Keratinocyte (primary cell): ENCODE measurements around the gene TRAPPC10. TPM values are rescaled to one million over a fixed set of nuclear protein-coding genes. Genes with fewer than 3 reads are reported as not detected.
A peak's percentile ranks its signal among the peaks of the same experiment; 100 is the strongest.

Experiments
- DNase-seq: peaks from one replicate; pipeline ENCODE4 v3.0.0-alpha.2; 2011; ENCODE audit warnings: low read depth, missing footprints, low spot score
- FAIRE-seq: peaks from 2 replicates; lab custom pipeline; 2011; peaks lifted over from hg19 to GRCh38; lab: Jason Lieb, UNC
- H2AFZ ChIP-seq: 2 replicates; pipeline ENCODE4 v1.6.0; 2012; ENCODE audit warnings: low read length, control low read depth, inconsistent platforms; ENCODE audit not compliant: control insufficient read depth
- H3K27ac ChIP-seq: 2 replicates; pipeline ENCODE4 v1.5.1; 2011; ENCODE audit warnings: low read length; ENCODE audit not compliant: control insufficient read depth, insufficient read depth
- H3K27me3 ChIP-seq: 3 replicates; pipeline ENCODE4 v1.6.0; 2011; ENCODE audit warnings: low read length; ENCODE audit not compliant: control insufficient read depth, insufficient read depth; ENCODE audit errors: extremely low read depth
- H3K36me3 ChIP-seq, 2 experiments: 2 replicates in 1 of 2; 3 replicates in 1 of 2; pipeline ENCODE4 v1.5.1; 2011; ENCODE audit warnings: low read length in 2 of 2, mild to moderate bottlenecking in 1 of 2; ENCODE audit not compliant: control insufficient read depth in 2 of 2, insufficient read depth in 2 of 2; ENCODE audit errors: extremely low read depth in 1 of 2
- H3K4me1 ChIP-seq: 3 replicates; pipeline ENCODE4 v1.5.1; 2011; ENCODE audit warnings: low read length; ENCODE audit not compliant: control insufficient read depth, insufficient read depth; ENCODE audit errors: extremely low read depth
- H3K4me2 ChIP-seq: 3 replicates; pipeline ENCODE4 v1.6.0; 2011; ENCODE audit warnings: low read depth, low read length; ENCODE audit not compliant: control insufficient read depth, insufficient read depth; ENCODE audit errors: extremely low read depth
- H3K4me3 ChIP-seq, 3 experiments: fragments of 200-600 bp in 1 of 3; sonication (generic) in 1 of 3; 2 replicates in 2 of 3; 3 replicates in 1 of 3; pipeline ENCODE4 v1.5.1; 2011 to 2016; ENCODE audit warnings: low read length in 3 of 3, mild to moderate bottlenecking in 3 of 3, control low read depth in 2 of 3, inconsistent platforms in 1 of 3, low read depth in 1 of 3, mixed read lengths in 1 of 3, mixed run types in 1 of 3, moderate library complexity in 1 of 3; ENCODE audit not compliant: control insufficient read depth in 2 of 3, insufficient read depth in 2 of 3; ENCODE audit errors: extremely low read depth in 1 of 3
- H3K79me2 ChIP-seq: 2 replicates; pipeline ENCODE4 v1.6.0; 2012; ENCODE audit warnings: low read length; ENCODE audit not compliant: control insufficient read depth, insufficient read depth
- H3K9ac ChIP-seq: 3 replicates; pipeline ENCODE4 v1.6.0; 2011; ENCODE audit warnings: low read length; ENCODE audit not compliant: control insufficient read depth, insufficient read depth; ENCODE audit errors: extremely low read depth
- H3K9me1 ChIP-seq: 3 replicates; pipeline ENCODE4 v1.6.0; 2011; ENCODE audit warnings: low read length; ENCODE audit not compliant: control insufficient read depth, insufficient read depth; ENCODE audit errors: extremely low read depth
- H3K9me3 ChIP-seq: 2 replicates; pipeline ENCODE4 v1.5.1; 2012; ENCODE audit warnings: low read depth, low read length; ENCODE audit not compliant: control insufficient read depth
- H4K20me1 ChIP-seq: 3 replicates; pipeline ENCODE4 v1.6.0; 2011; ENCODE audit warnings: low read length; ENCODE audit not compliant: control insufficient read depth, insufficient read depth; ENCODE audit errors: extremely low read depth
- EZH2 ChIP-seq: IDR thresholded peaks from one replicate; pipeline ENCODE4 v1.6.1; 2012; ENCODE audit warnings: inconsistent platforms, mild to moderate bottlenecking, low read length, moderate library complexity
- dilution Hi-C: fragments of 300-500 bp; cut with MboI; formaldehyde crosslinking; loops from one replicate; pipeline ENCODE4 v1.7.0; 2020; ENCODE audit warnings: low sequenced_read_pairs; ENCODE audit not compliant: extremely low pct_ligation_motif_present
- polyA plus RNA-seq, 5 experiments: library from polyadenylated mRNA; depleted of rRNA in 3 of 5; stranded (reverse) in 3 of 5; stranded (forward) in 1 of 5; unstranded in 1 of 5; fragments of >200 nt; gene quantifications; 1 replicate in 1 of 5; 2 replicates in 3 of 5; 3 replicates in 1 of 5; pipeline versions ENCODE4 v1.2.1 to v1.2.3, GENCODE V29; 2011 to 2012; ENCODE audit warnings: missing spikeins in 2 of 5, low read depth in 1 of 5, low replicate concordance in 1 of 5
- TF ChIP-seq, protein P1 (sequence below), 3 experiments: IDR thresholded peaks in 1 of 3; conservative IDR thresholded peaks in 1 of 3; optimal IDR thresholded peaks in 1 of 3; 2 replicates in 2 of 3; 3 replicates in 1 of 3; pipeline versions ENCODE3 to v1.5.1; 2011; ENCODE audit warnings: low read length in 3 of 3, mild to moderate bottlenecking in 3 of 3, moderate library complexity in 2 of 3, control low read depth in 1 of 3, inconsistent platforms in 1 of 3; ENCODE audit not compliant: insufficient read depth in 2 of 3; ENCODE audit errors: extremely low read depth in 1 of 3

The TRAPPC10 gene
- polyA plus RNA-seq, 1 donor (not counting 4 experiments of a cell fraction or from before 2014, with no cell fraction given): 21.6 TPM

DNA sequence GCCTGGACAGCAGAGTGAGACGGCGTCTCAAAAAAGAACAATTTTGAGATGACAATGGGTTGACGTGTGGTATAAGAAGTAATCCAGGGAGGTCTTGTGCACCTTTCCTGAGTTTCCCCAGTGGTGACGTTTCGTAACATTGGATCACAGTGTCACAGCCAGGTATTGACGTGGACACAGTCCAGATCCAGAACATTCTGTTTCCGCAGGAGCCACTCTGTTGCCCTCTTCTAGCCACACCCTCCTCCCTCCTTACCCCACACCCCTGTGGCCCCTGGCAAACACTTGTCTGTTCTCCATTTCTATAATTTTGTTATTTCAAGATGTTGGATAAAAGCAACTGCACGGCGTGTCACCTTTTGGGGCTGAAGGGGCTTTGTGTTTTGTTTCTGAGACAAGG lies 6.5 kb upstream of the TRAPPC10 start:
- Histone ChIP-seq H3K9me1 (no peaks in the 10 kb centered on the region), H3K4me1 (peaks cover 10% of the 10 kb centered on the region), H2AFZ (no peak overlapping the region), H3K79me2 (no peaks in the 10 kb centered on the region), H3K9me3 (no peaks in the 10 kb centered on the region), H3K27me3 (no peaks in the 10 kb centered on the region), H3K9ac (no peak overlapping the region), H3K4me3 (no peak overlapping the region), H4K20me1 (no peaks in the 10 kb centered on the region), H3K27ac (no peak overlapping the region), H3K4me2 (no peak overlapping the region), H3K36me3 (no peaks in the 10 kb centered on the region)
- DNase-seq (no peak), FAIRE-seq (no peak)
- dilution Hi-C loops: no loop called here
- no peak for TF ChIP-seq EZH2
- TF ChIP-seq, protein P1, sequence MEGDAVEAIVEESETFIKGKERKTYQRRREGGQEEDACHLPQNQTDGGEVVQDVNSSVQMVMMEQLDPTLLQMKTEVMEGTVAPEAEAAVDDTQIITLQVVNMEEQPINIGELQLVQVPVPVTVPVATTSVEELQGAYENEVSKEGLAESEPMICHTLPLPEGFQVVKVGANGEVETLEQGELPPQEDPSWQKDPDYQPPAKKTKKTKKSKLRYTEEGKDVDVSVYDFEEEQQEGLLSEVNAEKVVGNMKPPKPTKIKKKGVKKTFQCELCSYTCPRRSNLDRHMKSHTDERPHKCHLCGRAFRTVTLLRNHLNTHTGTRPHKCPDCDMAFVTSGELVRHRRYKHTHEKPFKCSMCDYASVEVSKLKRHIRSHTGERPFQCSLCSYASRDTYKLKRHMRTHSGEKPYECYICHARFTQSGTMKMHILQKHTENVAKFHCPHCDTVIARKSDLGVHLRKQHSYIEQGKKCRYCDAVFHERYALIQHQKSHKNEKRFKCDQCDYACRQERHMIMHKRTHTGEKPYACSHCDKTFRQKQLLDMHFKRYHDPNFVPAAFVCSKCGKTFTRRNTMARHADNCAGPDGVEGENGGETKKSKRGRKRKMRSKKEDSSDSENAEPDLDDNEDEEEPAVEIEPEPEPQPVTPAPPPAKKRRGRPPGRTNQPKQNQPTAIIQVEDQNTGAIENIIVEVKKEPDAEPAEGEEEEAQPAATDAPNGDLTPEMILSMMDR (optimal IDR thresholded peaks at IDR 0.05 in 1 of 3, IDR thresholded peaks at IDR 0.05 in 1 of 3, conservative IDR thresholded peaks at IDR 0.05 in 1 of 3; ENCODE audit: extremely low read depth in 1 of 3, insufficient read depth in 2 of 3, low read length in 3 of 3): no peak

DNA sequence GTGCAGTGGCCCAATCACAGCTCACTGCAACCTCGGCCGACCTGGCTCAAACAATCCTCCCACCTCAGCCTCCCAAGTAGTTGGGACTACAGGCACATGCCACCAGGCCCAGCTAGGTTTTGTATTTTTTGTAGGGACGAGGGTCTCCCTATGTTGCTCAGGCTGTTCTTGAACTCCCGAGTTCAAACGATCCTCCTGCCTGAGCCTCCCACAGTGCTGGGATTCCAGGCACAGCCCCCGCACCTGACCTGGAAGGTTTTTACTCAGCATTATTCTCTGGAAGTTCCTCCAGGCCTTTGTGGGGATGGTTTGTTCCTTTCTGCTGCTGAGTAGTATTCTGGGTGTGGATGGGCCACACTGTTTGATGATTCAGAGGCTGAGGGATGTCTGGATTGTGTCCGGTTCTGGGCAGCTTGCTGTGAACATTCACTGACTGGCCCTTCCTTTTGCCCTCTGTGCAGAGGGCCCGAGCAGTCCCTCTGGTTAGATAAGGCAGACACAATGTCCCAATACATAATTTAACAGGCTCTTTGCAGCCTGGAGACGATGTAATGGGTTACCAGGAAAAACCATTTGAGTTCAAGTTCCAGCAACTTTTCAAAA lies 6.0 kb upstream of the TRAPPC10 start:
- Histone ChIP-seq H3K36me3 (no peaks in the 10 kb centered on the region), H3K9me3 (no peaks in the 10 kb centered on the region), H3K79me2 (no peaks in the 10 kb centered on the region), H2AFZ (peak overlapping the region; percentile 12), H3K4me2 (no peak overlapping the region), H3K9me1 (no peaks in the 10 kb centered on the region), H3K4me1 (peaks cover 10% of the 10 kb centered on the region), H3K9ac (no peak overlapping the region), H3K27me3 (no peaks in the 10 kb centered on the region), H4K20me1 (no peaks in the 10 kb centered on the region), H3K27ac (no peak overlapping the region), H3K4me3 (no peak overlapping the region)
- TF ChIP-seq EZH2: no peak
- TF ChIP-seq, protein P1 (optimal IDR thresholded peaks at IDR 0.05 in 1 of 3, IDR thresholded peaks at IDR 0.05 in 1 of 3, conservative IDR thresholded peaks at IDR 0.05 in 1 of 3; ENCODE audit: extremely low read depth in 1 of 3, insufficient read depth in 2 of 3, low read length in 3 of 3): no peak
- dilution Hi-C loops: no loop called here
- DNase-seq (no peak), FAIRE-seq (no peak)
